Measurements from ENCODE around the gene SPACA6.
"Not testable (repeated sequence)": the region's sequence is repeated elsewhere in the genome, so short reads cannot be mapped to it uniquely, and the experiment has no call there.

Gene SPACA6

DNA sequence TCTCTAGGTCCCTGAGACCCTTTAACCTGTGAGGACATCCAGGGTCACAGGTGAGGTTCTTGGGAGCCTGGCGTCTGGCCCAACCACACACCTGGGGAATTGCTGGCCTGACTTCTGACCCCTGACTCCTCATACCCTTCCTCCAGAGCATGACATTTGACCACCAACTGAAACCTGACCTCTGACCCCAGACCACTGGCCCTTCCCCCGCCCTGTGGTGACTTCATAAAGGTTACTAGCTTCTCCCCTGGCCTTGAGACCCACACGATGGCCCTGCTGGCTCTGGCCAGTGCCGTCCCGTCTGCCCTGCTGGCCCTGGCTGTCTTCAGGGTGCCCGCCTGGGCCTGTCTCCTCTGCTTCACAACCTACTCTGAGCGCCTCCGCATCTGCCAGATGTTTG lies at the start of gene SPACA6:
TSS of gene SPACA6 (plus strand) at position 71 of the 400 bp plus-strand sequence. CDS start at position 268, 197 bp downstream.
- DNase-seq = no peak

GRCh38 chr19:51644636-51645271 lies 48.4 kb upstream of the SPACA6 start:
- DNase-seq = no peak

DNA sequence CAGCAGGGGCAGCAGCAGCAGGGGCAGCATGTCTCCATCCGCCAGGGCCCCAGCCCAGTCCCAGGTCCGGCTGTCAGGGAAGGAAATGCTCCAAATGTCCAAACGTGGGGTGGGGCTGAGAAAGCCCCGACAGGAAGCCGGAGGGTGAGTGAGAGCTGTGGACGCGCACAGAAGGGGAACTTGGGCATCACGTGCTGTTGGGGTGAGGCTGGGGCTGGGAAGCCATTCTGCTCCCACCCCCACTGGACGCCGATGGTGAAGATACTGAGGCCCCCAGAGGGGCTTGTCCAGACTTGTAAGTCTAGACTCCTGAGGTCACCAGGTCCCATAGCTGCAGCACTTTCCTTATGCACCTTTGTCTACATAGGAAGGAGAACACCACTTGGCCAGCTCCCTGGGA lies 46.4 kb upstream of the SPACA6 start, which contains the start of gene SIGLEC14:
TSS of gene SIGLEC14 (minus strand) at position 96 of the 400 bp plus-strand sequence. CDS start at position 30, 66 bp downstream.
- not testable (repeated sequence) for DNase-seq

GRCh38 chr19:51647318-51647717 lies 45.8 kb upstream of the SPACA6 start:
- no peak for DNase-seq

GRCh38 chr19:51651216-51651846 lies 41.8 kb upstream of the SPACA6 start:
- DNase-seq = no peak

DNA sequence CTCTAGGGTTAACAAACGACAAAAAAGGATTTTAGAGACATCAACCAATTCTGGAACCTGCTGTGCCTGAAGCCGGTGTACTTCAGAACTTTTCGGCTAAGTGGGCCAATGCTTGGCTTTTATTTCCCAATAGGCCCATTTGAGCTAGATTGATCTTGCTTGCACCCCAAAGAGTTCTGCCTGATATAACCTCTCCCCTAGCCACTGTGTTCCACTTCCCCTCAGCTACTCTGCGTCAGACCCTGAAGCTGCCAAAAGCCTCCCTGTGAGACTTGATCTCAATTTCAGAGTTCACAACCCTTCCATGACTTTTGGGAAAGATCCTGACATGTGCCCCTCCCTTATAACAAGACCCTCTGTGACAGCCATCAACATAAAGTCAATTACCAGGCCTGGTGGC lies 40.9 kb upstream of the SPACA6 start:
- DNase-seq = no peak

GRCh38 chr19:51653162-51653561 lies 40.0 kb upstream of the SPACA6 start:
- no peak for DNase-seq

DNA sequence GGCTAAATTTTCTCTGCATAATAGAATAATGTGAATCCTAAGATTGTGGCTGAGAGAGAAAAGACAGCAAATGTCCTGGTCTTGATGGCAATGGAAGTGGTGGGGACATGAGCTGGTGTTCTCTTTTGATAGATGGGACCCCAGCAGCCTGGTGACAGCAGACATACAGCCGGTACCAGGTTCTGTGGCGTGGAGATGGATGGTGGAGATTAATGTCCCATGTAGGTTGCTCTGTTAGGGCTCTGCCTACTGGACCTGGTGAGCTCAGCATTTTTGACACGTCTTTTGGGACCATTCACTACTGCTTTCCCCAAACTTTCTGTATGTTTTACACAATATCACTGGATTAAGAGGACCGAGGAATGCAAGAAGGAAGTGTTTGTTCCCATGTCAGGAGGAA lies 38.3 kb upstream of the SPACA6 start:
- no peak for DNase-seq

GRCh38 chr19:51660975-51661600 lies 32.0 kb upstream of the SPACA6 start:
- no peak for DNase-seq

DNA sequence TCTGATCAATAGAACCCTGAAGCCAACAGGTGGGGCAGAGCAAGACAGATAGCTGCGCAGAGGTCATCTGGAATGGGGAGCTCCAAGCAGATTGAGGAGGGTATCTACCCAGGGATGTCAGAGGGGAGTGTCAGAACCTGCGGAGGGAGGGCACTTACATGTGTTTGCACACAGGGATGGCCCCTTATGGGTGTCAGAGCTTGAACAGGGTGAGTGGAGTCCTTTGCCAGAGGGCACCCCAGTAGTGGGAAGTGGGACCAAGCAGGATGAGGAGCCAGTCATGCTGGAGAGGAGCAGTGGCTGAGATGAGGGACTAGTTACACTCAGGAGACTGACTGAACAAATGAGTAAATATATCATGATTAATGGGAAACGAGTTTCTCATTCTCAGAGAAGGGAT lies 29.5 kb upstream of the SPACA6 start:
- DNase-seq = no peak

DNA sequence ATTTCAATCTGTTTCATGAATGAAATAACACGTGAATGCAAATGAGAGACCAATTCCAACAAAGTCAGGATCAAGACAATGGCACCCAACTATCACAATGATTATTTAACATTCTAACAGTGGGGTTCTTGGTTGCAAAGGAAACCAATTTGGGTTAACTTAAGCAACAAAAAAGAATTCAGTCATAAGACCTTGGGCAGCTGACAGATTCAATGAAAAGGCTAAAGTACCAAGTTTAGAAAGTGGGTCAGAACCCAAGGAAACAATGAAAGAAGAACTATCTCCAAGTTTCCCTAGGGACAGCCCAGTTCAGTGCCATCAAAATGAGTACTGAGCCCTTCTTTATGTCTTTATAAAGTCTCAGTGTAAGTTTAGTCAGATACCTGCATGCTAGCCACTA lies 29.0 kb upstream of the SPACA6 start:
- no peak for DNase-seq

GRCh38 chr19:51664997-51665396 lies 28.1 kb upstream of the SPACA6 start:
- no peak for DNase-seq

GRCh38 chr19:51668216-51668615 lies 24.9 kb upstream of the SPACA6 start:
- no peak for DNase-seq

DNA sequence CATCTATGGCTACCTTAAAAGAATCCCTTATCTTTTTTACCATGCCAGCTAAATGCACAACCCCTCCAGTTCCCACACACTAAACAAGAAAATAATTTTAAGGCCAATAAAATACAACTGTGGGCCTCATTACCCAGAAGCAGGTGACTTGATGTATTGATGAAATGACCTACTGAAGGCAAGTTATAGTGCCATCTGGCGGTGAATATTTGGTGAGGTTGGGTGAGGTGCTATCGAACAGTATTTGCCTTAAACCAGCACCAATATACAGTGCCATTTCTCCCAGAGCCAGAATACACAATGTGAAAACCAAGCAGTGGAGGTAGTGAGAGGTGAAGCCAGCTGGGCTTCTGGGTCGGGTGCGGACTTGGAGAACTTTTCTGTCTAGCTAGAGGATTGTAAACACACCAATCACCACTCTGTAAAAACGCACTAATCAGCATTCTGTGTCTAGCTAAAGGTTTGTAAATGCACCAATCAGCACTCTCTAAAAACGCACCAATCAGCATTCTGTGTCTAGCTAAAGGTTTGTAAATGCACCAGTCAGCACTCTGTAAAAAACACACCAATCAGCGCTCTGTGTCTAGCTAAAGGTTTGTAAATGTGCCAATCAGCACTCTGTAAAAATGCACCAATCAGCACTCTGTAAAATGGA lies 17.1 kb upstream of the SPACA6 start:
- DNase-seq = not testable (repeated sequence)

DNA sequence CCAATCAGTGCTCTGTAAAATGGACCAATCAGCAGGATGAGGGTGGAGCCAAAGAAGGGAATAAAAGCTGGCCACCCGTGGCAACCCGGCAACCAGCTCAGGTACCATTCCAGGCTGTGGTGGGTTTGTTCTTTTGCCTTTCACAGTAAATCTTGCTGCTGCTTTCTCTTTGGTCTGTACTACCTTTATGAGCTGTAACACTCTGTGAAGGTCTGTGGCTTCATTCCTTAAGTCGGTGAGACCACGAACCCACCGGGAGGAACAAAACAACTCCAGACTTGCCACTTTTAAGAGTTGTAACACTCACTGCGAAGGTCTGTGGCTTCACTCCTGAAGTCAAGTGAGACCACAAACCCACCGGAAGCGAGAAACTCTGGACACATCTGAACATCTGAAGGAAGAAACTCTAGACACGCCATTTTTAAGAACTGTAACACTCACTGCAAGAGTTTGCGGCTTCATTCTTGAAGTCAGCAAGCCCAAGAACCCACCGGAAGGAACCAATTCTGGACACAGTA lies 16.5 kb upstream of the SPACA6 start:
- no peak for DNase-seq

DNA sequence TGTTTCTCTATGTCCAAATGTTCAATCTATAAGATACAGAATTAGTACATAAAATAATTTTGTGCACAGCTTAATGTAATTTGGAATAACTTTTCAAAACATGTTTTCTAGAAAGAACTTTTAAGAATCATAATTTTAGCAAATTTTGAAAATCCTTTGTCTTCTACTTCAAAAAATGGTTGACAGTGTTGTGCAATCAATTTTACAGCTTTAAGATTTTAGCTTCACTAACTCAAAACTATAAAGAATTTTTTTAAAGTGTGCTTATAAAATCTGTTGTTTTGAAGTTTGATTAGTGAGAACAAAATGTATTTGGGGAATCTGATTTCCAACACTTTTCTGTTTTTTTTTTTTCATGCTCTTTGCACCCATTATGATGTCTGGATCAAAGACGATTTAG lies 12.7 kb upstream of the SPACA6 start:
- no peak for DNase-seq

DNA sequence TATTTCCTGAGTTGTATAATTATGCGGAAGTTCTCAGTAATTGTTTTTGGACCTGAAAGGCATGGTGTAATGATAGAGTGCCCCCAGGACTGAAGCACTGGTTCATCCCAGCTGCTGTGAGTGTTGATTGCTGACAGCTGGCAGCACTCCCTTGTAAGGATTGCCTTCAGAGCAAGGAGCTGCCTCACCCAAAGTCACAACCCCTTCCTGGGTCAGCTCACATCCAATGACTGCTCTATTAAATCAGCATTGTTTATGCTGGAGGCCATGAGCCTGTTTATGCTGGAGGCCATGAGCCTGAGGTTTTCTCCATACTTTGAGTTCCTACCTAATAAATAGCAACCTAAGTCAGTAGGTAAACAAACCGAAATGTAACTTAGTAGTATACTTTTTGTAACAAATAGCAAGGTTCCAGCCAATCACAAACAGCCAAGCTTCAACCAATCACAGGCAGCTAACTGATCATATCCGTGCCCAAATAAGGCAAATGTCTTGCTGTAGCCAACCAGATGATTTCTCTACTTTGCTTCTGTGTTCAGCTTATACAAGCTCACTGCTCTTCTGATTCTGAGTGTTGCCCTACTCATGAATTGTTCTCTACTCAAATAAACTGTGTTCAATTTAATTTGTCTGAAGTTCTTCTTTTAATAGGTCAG lies 11.7 kb upstream of the SPACA6 start:
- no peak for DNase-seq

GRCh38 chr19:51686171-51686570 lies 7.0 kb upstream of the SPACA6 start:
- DNase-seq = no peak

GRCh38 chr19:51687791-51688670 lies 5.1 kb upstream of the SPACA6 start:
- DNase-seq = peak; percentile 53

GRCh38 chr19:51688671-51689571 lies 4.2 kb upstream of the SPACA6 start:
- peak; percentile 86 for DNase-seq

All from NCI-H510A treated with DMSO at 0.1 percent for 48 hours (cell line).